Measurements from ENCODE around the gene EGFL6. TPM values are rescaled to one million over a fixed set of nuclear protein-coding genes. Genes with fewer than 3 reads are reported as not detected.
"Not testable (repeated sequence)": the region's sequence is repeated elsewhere in the genome, so short reads cannot be mapped to it uniquely, and the experiment has no call there.

Gene EGFL6
- total RNA-seq, 1 experiment from 2014 or later = not detected

- intact Hi-C loops (cut with micrococcal nuclease) = no loop called here
- H3K4me1 ChIP-seq (ENCODE audit: insufficient read depth, low read length) = peaks cover 23% of the 10 kb centered on the region
- no peak overlapping the region for H2AFZ ChIP-seq (ENCODE audit: low read length)
- ChIA-PET POLR2A (ENCODE audit: unreplicated experiment) (no interaction called here), CTCF (no interaction called here)
- H3K79me2 ChIP-seq (ENCODE audit: low read length) = no peaks in the 10 kb centered on the region
- no peak overlapping the region for H3K4me2 ChIP-seq (ENCODE audit: low read length)
- no peak for DNase-seq
- H4K20me1 ChIP-seq (ENCODE audit: low read length) = no peaks in the 10 kb centered on the region
- BruUV-seq (replicated peaks) = no TSS peak
- H3K36me3 ChIP-seq (ENCODE audit: low read depth, low read length) = no peaks in the 10 kb centered on the region
- H3F3A ChIP-seq (ENCODE audit: low read length, unreplicated experiment) = no peaks in the 10 kb centered on the region
- H3K9me3 ChIP-seq (ENCODE audit: low read length) = no peaks in the 10 kb centered on the region
- H3K27ac ChIP-seq (ENCODE audit: low read length) = peak overlapping the region; percentile 89
- H3K9me2 ChIP-seq (replicated peaks; ENCODE audit: low read length) = no peaks in the 10 kb centered on the region
- ATAC-seq = no peak
- 0 out of 2 replicates have a peak overlapping the region, but pooled peaks have one; percentile 53 for H3K9ac ChIP-seq (ENCODE audit: low read length)
- TF ChIP-seq EZH2phosphoT487 (IDR thresholded peaks at IDR 0.05; ENCODE audit: borderline replicate concordance, low read length) (no peak), CTCF (conservative IDR thresholded peaks at IDR 0.05; ENCODE audit: low read depth, low read length) (no peak), EZH2 (IDR thresholded peaks at IDR 0.05; ENCODE audit: low read length, unreplicated experiment) (no peak)
- no peak overlapping the region for H3K4me3 ChIP-seq (ENCODE audit: low read length)
- H3K27me3 ChIP-seq (ENCODE audit: low read length) = no peaks in the 10 kb centered on the region
Observed at GRCh38 chrX:13670197-13670596, 100.8 kb downstream of the EGFL6 start.

GRCh38 chrX:13673016-13673415 lies 103.6 kb downstream of the EGFL6 start:
- ATAC-seq (no peak), DNase-seq (no peak)
- H3K9ac ChIP-seq (ENCODE audit: low read length) = no peak overlapping the region
- no peaks in the 10 kb centered on the region for H3K27me3 ChIP-seq (ENCODE audit: low read length)
- H3F3A ChIP-seq (ENCODE audit: low read length, unreplicated experiment) = no peaks in the 10 kb centered on the region
- intact Hi-C loops (cut with micrococcal nuclease) = no loop called here
- no TSS peak for BruUV-seq (replicated peaks)
- POLR2A ChIA-PET (ENCODE audit: unreplicated experiment) = no interaction called here
- H3K4me1 ChIP-seq (ENCODE audit: insufficient read depth, low read length) = peaks cover 18% of the 10 kb centered on the region
- H3K4me3 ChIP-seq (ENCODE audit: low read length) = no peak overlapping the region
- no peak for TF ChIP-seq EZH2 (IDR thresholded peaks at IDR 0.05; ENCODE audit: low read length, unreplicated experiment)
- TF ChIP-seq CTCF (conservative IDR thresholded peaks at IDR 0.05; ENCODE audit: low read depth, low read length) = no peak
- no peak for TF ChIP-seq EZH2phosphoT487 (IDR thresholded peaks at IDR 0.05; ENCODE audit: borderline replicate concordance, low read length)
- H3K79me2 ChIP-seq (ENCODE audit: low read length) = no peaks in the 10 kb centered on the region
- no peaks in the 10 kb centered on the region for H3K9me3 ChIP-seq (ENCODE audit: low read length)
- no peaks in the 10 kb centered on the region for H3K36me3 ChIP-seq (ENCODE audit: low read depth, low read length)
- H3K9me2 ChIP-seq (replicated peaks; ENCODE audit: low read length) = no peaks in the 10 kb centered on the region
- no peak overlapping the region for H3K27ac ChIP-seq (ENCODE audit: low read length)
- no peak overlapping the region for H2AFZ ChIP-seq (ENCODE audit: low read length)
- CTCF ChIA-PET = no interaction called here
- no peak overlapping the region for H3K4me2 ChIP-seq (ENCODE audit: low read length)
- no peaks in the 10 kb centered on the region for H4K20me1 ChIP-seq (ENCODE audit: low read length)

- no peaks in the 10 kb centered on the region for H3K9me2 ChIP-seq (replicated peaks; ENCODE audit: low read length)
- H3K27ac ChIP-seq (ENCODE audit: low read length) = no peak overlapping the region
- H3F3A ChIP-seq (ENCODE audit: low read length, unreplicated experiment) = no peaks in the 10 kb centered on the region
- no peak overlapping the region for H3K9ac ChIP-seq (ENCODE audit: low read length)
- no peaks in the 10 kb centered on the region for H3K27me3 ChIP-seq (ENCODE audit: low read length)
- POLR2A ChIA-PET (ENCODE audit: unreplicated experiment) = no interaction called here
- TF ChIP-seq EZH2phosphoT487 (IDR thresholded peaks at IDR 0.05; ENCODE audit: borderline replicate concordance, low read length) = no peak
- no peak for TF ChIP-seq CTCF (conservative IDR thresholded peaks at IDR 0.05; ENCODE audit: low read depth, low read length)
- TF ChIP-seq EZH2 (IDR thresholded peaks at IDR 0.05; ENCODE audit: low read length, unreplicated experiment) = no peak
- H4K20me1 ChIP-seq (ENCODE audit: low read length) = no peaks in the 10 kb centered on the region
- no peak overlapping the region for H3K4me3 ChIP-seq (ENCODE audit: low read length)
- H2AFZ ChIP-seq (ENCODE audit: low read length) = no peak overlapping the region
- H3K79me2 ChIP-seq (ENCODE audit: low read length) = no peaks in the 10 kb centered on the region
- H3K4me2 ChIP-seq (ENCODE audit: low read length) = no peak overlapping the region
- H3K36me3 ChIP-seq (ENCODE audit: low read depth, low read length) = no peaks in the 10 kb centered on the region
- BruUV-seq (replicated peaks) = no TSS peak
- H3K4me1 ChIP-seq (ENCODE audit: insufficient read depth, low read length) = no peaks in the 10 kb centered on the region
- CTCF ChIA-PET = no interaction called here
- ATAC-seq (no peak), DNase-seq (no peak)
- H3K9me3 ChIP-seq (ENCODE audit: low read length) = no peaks in the 10 kb centered on the region
- intact Hi-C loops (cut with micrococcal nuclease) = no loop called here
Observed at GRCh38 chrX:13676885-13677284, 107.5 kb downstream of the EGFL6 start.

- H3K4me2 ChIP-seq (ENCODE audit: low read length); DNase-seq; H3K9me2 ChIP-seq (replicated peaks; ENCODE audit: low read length); POLR2A ChIA-PET (ENCODE audit: unreplicated experiment); H3K4me3 ChIP-seq (ENCODE audit: low read length); H3K9ac ChIP-seq (ENCODE audit: low read length); ATAC-seq; H3K27ac ChIP-seq (ENCODE audit: low read length); H3K36me3 ChIP-seq (ENCODE audit: low read depth, low read length); BruUV-seq (replicated peaks); H4K20me1 ChIP-seq (ENCODE audit: low read length); H3K27me3 ChIP-seq (ENCODE audit: low read length); CTCF ChIA-PET; H2AFZ ChIP-seq (ENCODE audit: low read length); H3K9me3 ChIP-seq (ENCODE audit: low read length); H3F3A ChIP-seq (ENCODE audit: low read length, unreplicated experiment); H3K79me2 ChIP-seq (ENCODE audit: low read length); H3K4me1 ChIP-seq (ENCODE audit: insufficient read depth, low read length); intact Hi-C loops (cut with micrococcal nuclease): not testable (repeated sequence)
Observed at GRCh38 chrX:13679700-13680099, 110.3 kb downstream of the EGFL6 start.

All from PC-3 (cell line).